HEK293 (cell line): Measurements from ENCODE around the gene DLD.
A peak's percentile ranks its signal among the peaks of the same experiment; 100 is the strongest.

Experiments used
- CTCF ChIA-PET: fragments of 350-600 bp; formaldehyde crosslinking; extraction: SDS; loops from one replicate; lab custom pipeline; 2021; ENCODE audit warnings: antibody characterized with exemption; lab: Yijun Ruan, JAX
- POLR2A ChIA-PET: fragments of 300-600 bp; formaldehyde crosslinking; extraction: SDS; loops from one replicate; lab custom pipeline; 2020; ENCODE audit warnings: antibody characterized with exemption, inconsistent platforms; lab: Yijun Ruan, JAX
- H3K27ac ChIP-seq: fragments of 200-500 bp; sonication (Bioruptor generic); 2 replicates; pipeline ENCODE4 v1.5.1; 2014; ENCODE audit warnings: low read depth, low read length, control low read depth, inconsistent platforms; ENCODE audit errors: extremely low read depth
- H3K36me3 ChIP-seq, 2 experiments: fragments of 200-500 bp in 1 of 2; sonication (Bioruptor generic) in 1 of 2; 1 replicate in 1 of 2; 2 replicates in 1 of 2; pipeline ENCODE4 v1.5.1; 2014 to 2017; ENCODE audit warnings: inconsistent platforms in 2 of 2, low read length in 2 of 2; ENCODE audit not compliant: control insufficient read depth in 2 of 2, insufficient read depth in 1 of 2
- H3K4me1 ChIP-seq: fragments of 200-500 bp; sonication (Bioruptor generic); 2 replicates; pipeline ENCODE4 v1.5.1; 2014; ENCODE audit warnings: mild to moderate bottlenecking, low read length, inconsistent platforms; ENCODE audit not compliant: control insufficient read depth, insufficient read depth
- H3K4me3 ChIP-seq: 2 replicates; pipeline ENCODE4 v1.5.1; 2011; ENCODE audit warnings: low read depth, mild to moderate bottlenecking, control low read depth, low read length, moderate library complexity
- H3K9me3 ChIP-seq: fragments of 200-500 bp; sonication (Bioruptor generic); 2 replicates; pipeline ENCODE4 v1.5.1; 2014; ENCODE audit warnings: low read depth, low read length, inconsistent platforms; ENCODE audit not compliant: control insufficient read depth, insufficient read depth
- BCL11A ChIP-seq: fragments of 450-650 bp; formaldehyde crosslinking; IDR thresholded peaks from 2 replicates; pipeline ENCODE4 v1.5.1; 2016; ENCODE audit warnings: low read depth, missing biosample characterization, missing genetic modification characterization
- EGR2 ChIP-seq: fragments of 450-650 bp; formaldehyde crosslinking; IDR thresholded peaks from 2 replicates; pipeline ENCODE4 v1.5.1; 2016; ENCODE audit warnings: low read depth, missing biosample characterization, missing genetic modification characterization
- MYNN ChIP-seq: fragments of 450-650 bp; formaldehyde crosslinking; IDR thresholded peaks from 2 replicates; pipeline ENCODE4 v1.5.1; 2016; ENCODE audit warnings: missing biosample characterization, missing genetic modification characterization, borderline replicate concordance
- PBX3 ChIP-seq: sonication (generic); formaldehyde crosslinking; IDR thresholded peaks from 2 replicates; pipeline ENCODE4 v1.8.1; 2022; ENCODE audit warnings: mild to moderate bottlenecking, moderate library complexity, missing genetic modification reagents
- ZBTB44 ChIP-seq: fragments of 450-650 bp; IDR thresholded peaks from 2 replicates; pipeline ENCODE4 v1.5.1; 2018; ENCODE audit warnings: missing biosample characterization, mild to moderate bottlenecking, missing genetic modification characterization
- ZBTB8A ChIP-seq: fragments of 450-650 bp; formaldehyde crosslinking; IDR thresholded peaks from 2 replicates; pipeline ENCODE4 v1.5.1; 2016; ENCODE audit warnings: missing biosample characterization, missing genetic modification characterization
- ZEB2 ChIP-seq: fragments of 450-650 bp; formaldehyde crosslinking; IDR thresholded peaks from 2 replicates; pipeline ENCODE4 v1.5.1; 2016; ENCODE audit warnings: missing biosample characterization, missing genetic modification characterization
- ZFP3 ChIP-seq: fragments of 450-650 bp; formaldehyde crosslinking; IDR thresholded peaks from 2 replicates; pipeline ENCODE4 v1.5.1; 2016; ENCODE audit warnings: low read depth, missing biosample characterization, missing genetic modification characterization
- ZNF16 ChIP-seq: fragments of 450-650 bp; formaldehyde crosslinking; IDR thresholded peaks from 2 replicates; pipeline ENCODE4 v1.5.1; 2016; ENCODE audit warnings: low read depth, missing biosample characterization, missing genetic modification characterization
- ZNF184 ChIP-seq: fragments of 450-650 bp; IDR thresholded peaks from 2 replicates; pipeline ENCODE4 v1.5.1; 2018; ENCODE audit warnings: missing biosample characterization, mild to moderate bottlenecking, missing genetic modification characterization
- ZNF202 ChIP-seq: fragments of 450-650 bp; formaldehyde crosslinking; IDR thresholded peaks from 2 replicates; pipeline ENCODE4 v1.5.1; 2016; ENCODE audit warnings: missing biosample characterization, missing genetic modification characterization, borderline replicate concordance
- ZNF280D ChIP-seq: fragments of 450-650 bp; formaldehyde crosslinking; IDR thresholded peaks from 2 replicates; pipeline ENCODE4 v1.5.1; 2016; ENCODE audit warnings: missing biosample characterization, missing genetic modification characterization
- ZNF366 ChIP-seq: fragments of 450-650 bp; formaldehyde crosslinking; conservative IDR thresholded peaks from 2 replicates; pipeline ENCODE4 v1.5.1; 2016; ENCODE audit warnings: missing biosample characterization, missing genetic modification characterization
- ZNF37A ChIP-seq: fragments of 450-650 bp; IDR thresholded peaks from 2 replicates; pipeline ENCODE4 v1.5.1; 2018; ENCODE audit warnings: missing biosample characterization, missing genetic modification characterization
- ZNF416 ChIP-seq: fragments of 450-650 bp; formaldehyde crosslinking; IDR thresholded peaks from 2 replicates; pipeline ENCODE4 v1.5.1; 2016; ENCODE audit warnings: missing biosample characterization, missing genetic modification characterization
- ZNF513 ChIP-seq: fragments of 450-650 bp; IDR thresholded peaks from 2 replicates; pipeline ENCODE4 v1.5.1; 2018; ENCODE audit warnings: missing biosample characterization, missing genetic modification characterization
- ZNF549 ChIP-seq: fragments of 450-650 bp; IDR thresholded peaks from 2 replicates; pipeline ENCODE4 v1.5.1; 2018; ENCODE audit warnings: missing biosample characterization, missing genetic modification characterization, mild to moderate bottlenecking, inconsistent platforms, moderate library complexity
- ZNF558 ChIP-seq: fragments of 450-650 bp; formaldehyde crosslinking; IDR thresholded peaks from 2 replicates; pipeline ENCODE4 v1.5.1; 2016; ENCODE audit warnings: missing biosample characterization, missing genetic modification characterization
- ZNF585B ChIP-seq: fragments of 450-650 bp; formaldehyde crosslinking; IDR thresholded peaks from 2 replicates; pipeline ENCODE4 v1.5.1; 2016; ENCODE audit warnings: missing biosample characterization, missing genetic modification characterization
- ZNF626 ChIP-seq: fragments of 450-650 bp; sonication (Bioruptor Pico); formaldehyde crosslinking; IDR thresholded peaks from 2 replicates; pipeline ENCODE4 v1.5.1; 2018; ENCODE audit warnings: missing biosample characterization, missing genetic modification characterization, inconsistent platforms
- ZNF629 ChIP-seq: fragments of 450-650 bp; formaldehyde crosslinking; IDR thresholded peaks from 2 replicates; pipeline ENCODE4 v1.5.1; 2017; ENCODE audit warnings: missing biosample characterization, missing genetic modification characterization
- ZNF654 ChIP-seq: fragments of 450-650 bp; formaldehyde crosslinking; IDR thresholded peaks from 2 replicates; pipeline ENCODE4 v1.5.1; 2016; ENCODE audit warnings: low read depth, missing biosample characterization, missing genetic modification characterization
- ZNF664 ChIP-seq: fragments of 450-650 bp; formaldehyde crosslinking; IDR thresholded peaks from 2 replicates; pipeline ENCODE4 v1.5.1; 2016; ENCODE audit warnings: missing biosample characterization, missing genetic modification characterization
- ZNF692 ChIP-seq: fragments of 450-650 bp; formaldehyde crosslinking; IDR thresholded peaks from 2 replicates; pipeline ENCODE4 v1.5.1; 2016; ENCODE audit warnings: missing biosample characterization, missing genetic modification characterization
- ZNF768 ChIP-seq: fragments of 450-650 bp; formaldehyde crosslinking; IDR thresholded peaks from 2 replicates; pipeline ENCODE4 v1.5.1; 2018; ENCODE audit warnings: missing biosample characterization, mild to moderate bottlenecking, missing genetic modification characterization
- ZNF776 ChIP-seq: fragments of 450-650 bp; formaldehyde crosslinking; IDR thresholded peaks from 2 replicates; pipeline ENCODE4 v1.5.0; 2017; ENCODE audit warnings: missing biosample characterization, missing genetic modification characterization, borderline replicate concordance
- ZSCAN23 ChIP-seq: fragments of 450-650 bp; formaldehyde crosslinking; IDR thresholded peaks from 2 replicates; pipeline ENCODE4 v1.5.1; 2016; ENCODE audit warnings: missing biosample characterization, missing genetic modification characterization

Gene DLD

GRCh38 chr7:107874111-107874510, 16.9 kb upstream of the DLD start:
- ChIA-PET POLR2A (interaction anchor here (1.9 kb wide), 1 partner anchor 131 kb away, joined by 13 read pairs; the partner anchor contains the start of gene CBLL1), CTCF (interaction anchor here (0.6 to 8.2 kb wide), 10 partner anchors 18 to 412 kb away, joined by 3 to 106 read pairs (median 4); partner anchors contain the start of gene CBLL1)
- H3K27ac ChIP-seq = no peak overlapping the region

GRCh38 chr7:107874605-107875446, 16.2 kb upstream of the DLD start:
- POLR2A ChIA-PET = interaction anchor here (0.6 to 1.9 kb wide), 3 partner anchors 129 to 696 kb away, joined by 3 to 13 read pairs (median 3); partner anchors contain the start of gene CBLL1
- no peak overlapping the region for H3K4me3 ChIP-seq
- no peaks in the 10 kb centered on the region for H3K36me3 ChIP-seq
- H3K27ac ChIP-seq = no peak overlapping the region
- no peaks in the 10 kb centered on the region for H3K4me1 ChIP-seq
- CTCF ChIA-PET = interaction anchor here (0.6 to 8.2 kb wide), 37 partner anchors 15 to 1177 kb away, joined by 3 to 106 read pairs (median 3); partner anchors contain the start of gene CBLL1
- no peaks in the 10 kb centered on the region for H3K9me3 ChIP-seq
- TF ChIP-seq ZNF558 (no peak), ZNF585B (tag by site-specific recombination) (no peak), ZFP3 (no peak), ZNF692 (tag by site-specific recombination) (peak; percentile 66), ZNF202 (tag by site-specific recombination) (no peak), ZNF416 (tag by site-specific recombination) (no peak), ZNF280D (tag by site-specific recombination) (no peak), ZNF16 (tag by site-specific recombination) (no peak), EGR2 (no peak), ZNF37A (no peak), ZSCAN23 (tag by site-specific recombination) (no peak), PBX3 (CRISPR knock-in tag) (no peak), ZBTB44 (tag by site-specific recombination) (no peak), ZNF626 (tag by site-specific recombination) (no peak), ZBTB8A (tag by site-specific recombination) (no peak), ZNF366 (tag by site-specific recombination) (no peak), ZNF664 (tag by site-specific recombination) (no peak), BCL11A (tag by site-specific recombination) (no peak), ZEB2 (tag by site-specific recombination) (no peak), ZNF629 (tag by site-specific recombination) (no peak)

More at GRCh38 chr7:107874111-107874510, 16.9 kb upstream of the DLD start:
- no peak overlapping the region for H3K4me3 ChIP-seq
- H3K9me3 ChIP-seq = no peaks in the 10 kb centered on the region
- TF ChIP-seq ZNF654 = no peak
- TF ChIP-seq ZNF549 (tag by site-specific recombination) = no peak
- no peak for TF ChIP-seq MYNN (tag by site-specific recombination)
- no peak for TF ChIP-seq ZNF184 (tag by site-specific recombination)
- TF ChIP-seq ZNF776 (tag by site-specific recombination) = no peak
- no peak for TF ChIP-seq ZNF768 (tag by site-specific recombination)
- TF ChIP-seq ZBTB8A (tag by site-specific recombination) = no peak
- no peak for TF ChIP-seq ZNF513 (tag by site-specific recombination)
- no peaks in the 10 kb centered on the region for H3K36me3 ChIP-seq
- H3K4me1 ChIP-seq = no peaks in the 10 kb centered on the region
